ENCODE results near the gene VCP. TPM values are rescaled to one million over a fixed set of nuclear protein-coding genes. Genes with fewer than 3 reads are reported as not detected.

VCP gene
- total RNA-seq, 4 donors from 2014 or later = 134 to 190 (median 149) TPM

DNA sequence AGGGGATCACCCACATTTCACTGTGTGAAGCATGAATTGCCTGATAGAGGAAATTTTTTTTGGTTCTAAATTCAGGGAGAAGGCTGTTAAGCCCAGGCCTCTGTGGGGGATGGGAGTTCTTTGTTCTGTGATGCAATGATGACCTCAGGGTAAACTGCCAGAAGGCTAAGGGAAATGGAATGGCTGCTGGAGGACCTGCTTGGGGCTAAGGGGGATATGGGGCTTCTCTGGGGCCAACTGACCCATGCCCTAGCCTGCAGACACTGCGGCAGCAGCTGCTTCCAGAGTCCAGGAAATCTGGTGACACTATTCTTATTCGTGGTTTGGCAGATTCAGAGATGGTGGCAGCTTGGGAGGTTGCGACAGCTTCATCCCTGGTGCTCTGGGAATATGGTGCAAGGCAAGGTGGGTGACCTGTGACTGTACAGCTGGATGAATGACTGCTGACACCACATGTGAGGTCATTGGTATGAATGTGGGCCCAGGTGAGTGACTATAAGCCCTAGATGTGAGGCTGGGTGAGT is 30.3 kb downstream of the VCP start:
- TF ChIP-seq EP300 (IDR thresholded peaks at IDR 0.05) (peak in 1 of 2 donors; percentile 9), POLR2A (IDR thresholded peaks at IDR 0.05) (no peak)
- TF ChIP-seq, protein P1, sequence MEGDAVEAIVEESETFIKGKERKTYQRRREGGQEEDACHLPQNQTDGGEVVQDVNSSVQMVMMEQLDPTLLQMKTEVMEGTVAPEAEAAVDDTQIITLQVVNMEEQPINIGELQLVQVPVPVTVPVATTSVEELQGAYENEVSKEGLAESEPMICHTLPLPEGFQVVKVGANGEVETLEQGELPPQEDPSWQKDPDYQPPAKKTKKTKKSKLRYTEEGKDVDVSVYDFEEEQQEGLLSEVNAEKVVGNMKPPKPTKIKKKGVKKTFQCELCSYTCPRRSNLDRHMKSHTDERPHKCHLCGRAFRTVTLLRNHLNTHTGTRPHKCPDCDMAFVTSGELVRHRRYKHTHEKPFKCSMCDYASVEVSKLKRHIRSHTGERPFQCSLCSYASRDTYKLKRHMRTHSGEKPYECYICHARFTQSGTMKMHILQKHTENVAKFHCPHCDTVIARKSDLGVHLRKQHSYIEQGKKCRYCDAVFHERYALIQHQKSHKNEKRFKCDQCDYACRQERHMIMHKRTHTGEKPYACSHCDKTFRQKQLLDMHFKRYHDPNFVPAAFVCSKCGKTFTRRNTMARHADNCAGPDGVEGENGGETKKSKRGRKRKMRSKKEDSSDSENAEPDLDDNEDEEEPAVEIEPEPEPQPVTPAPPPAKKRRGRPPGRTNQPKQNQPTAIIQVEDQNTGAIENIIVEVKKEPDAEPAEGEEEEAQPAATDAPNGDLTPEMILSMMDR (IDR thresholded peaks at IDR 0.05) = no peak

DNA sequence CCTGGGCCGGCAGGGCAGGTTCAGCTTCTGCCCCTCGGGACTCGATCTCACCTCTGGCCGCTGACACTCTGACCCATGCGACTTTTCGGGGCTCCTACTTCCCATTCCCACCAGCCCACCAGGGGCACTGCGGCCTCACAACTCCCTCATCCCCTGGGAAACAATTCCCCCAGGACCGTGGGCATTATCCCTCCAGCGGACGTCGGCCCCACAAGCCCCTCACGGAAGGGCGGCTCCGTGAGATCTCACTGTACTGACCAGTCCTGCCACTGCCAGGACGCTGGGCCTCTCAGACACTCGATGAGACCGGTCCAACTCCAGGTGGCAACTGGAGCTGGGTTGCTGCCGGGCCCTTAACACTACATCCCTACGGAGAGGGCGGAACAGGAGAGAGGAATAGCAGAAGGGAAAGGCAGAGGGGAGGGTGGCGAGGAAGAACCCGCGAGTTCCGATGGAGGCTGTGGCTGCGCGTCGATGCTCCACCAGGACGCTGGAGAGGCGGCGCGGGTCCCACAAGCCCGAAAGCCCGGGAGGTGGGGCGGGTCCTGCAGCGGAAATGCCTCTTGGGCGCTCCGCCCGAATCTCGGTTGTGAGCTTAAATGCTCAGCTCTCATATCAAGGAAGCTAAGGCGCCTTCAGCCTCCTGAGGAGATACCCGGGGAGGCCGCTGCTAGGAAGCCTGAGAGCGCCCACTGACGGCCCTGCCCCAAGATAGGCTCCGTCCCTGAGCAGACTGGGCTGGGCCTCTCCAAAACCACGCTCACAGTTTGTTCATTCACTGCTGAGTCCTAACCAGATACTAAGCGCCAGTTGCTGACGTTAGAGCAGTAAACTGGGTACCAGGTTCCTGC is 36.3 kb downstream of the VCP start:
- no peaks in the 10 kb centered on the region for H3K27me3 ChIP-seq
- H3K4me1 ChIP-seq = peaks cover 0 to 4% (median 0%) of the 10 kb centered on the region in 4 donors
- WGBS, 2 donors = 36 to 45% methylated on average over 47 to 48 of the region's 48 CpGs
- H3K4me3 ChIP-seq = peak overlapping the region in 3 of 4 donors; percentile 9 to 39 (median 32)
- peak overlapping the region in 1 of 4 donors; percentile 23 for H3K27ac ChIP-seq
- peaks cover 0 to 41% (median 0%) of the 10 kb centered on the region in 3 donors for H3K36me3 ChIP-seq
- no peak for DNase-seq (ENCODE audit: low spot score in 2 of 2)
- TF ChIP-seq EP300 (IDR thresholded peaks at IDR 0.05) (no peak), POLR2A (IDR thresholded peaks at IDR 0.05) (no peak)
- TF ChIP-seq, protein P1 (IDR thresholded peaks at IDR 0.05) = no peak
- no peaks in the 10 kb centered on the region for H3K9me3 ChIP-seq

More for the DNA sequence above, 30.3 kb downstream of the VCP start:
- DNase-seq (ENCODE audit: low spot score in 2 of 2) = peak in 1 of 2 donors; percentile 23
- Histone ChIP-seq H3K9me3 (no peaks in the 10 kb centered on the region), H3K27ac (no peak overlapping the region), H3K36me3 (peaks cover 0 to 51% (median 0%) of the 10 kb centered on the region in 3 donors), H3K4me1 (peaks cover 0 to 3% (median 0%) of the 10 kb centered on the region in 4 donors), H3K27me3 (no peaks in the 10 kb centered on the region), H3K4me3 (no peak overlapping the region)
- WGBS, 2 donors = 74 to 80% methylated on average over 2 to 3 of the region's 3 CpGs

DNA sequence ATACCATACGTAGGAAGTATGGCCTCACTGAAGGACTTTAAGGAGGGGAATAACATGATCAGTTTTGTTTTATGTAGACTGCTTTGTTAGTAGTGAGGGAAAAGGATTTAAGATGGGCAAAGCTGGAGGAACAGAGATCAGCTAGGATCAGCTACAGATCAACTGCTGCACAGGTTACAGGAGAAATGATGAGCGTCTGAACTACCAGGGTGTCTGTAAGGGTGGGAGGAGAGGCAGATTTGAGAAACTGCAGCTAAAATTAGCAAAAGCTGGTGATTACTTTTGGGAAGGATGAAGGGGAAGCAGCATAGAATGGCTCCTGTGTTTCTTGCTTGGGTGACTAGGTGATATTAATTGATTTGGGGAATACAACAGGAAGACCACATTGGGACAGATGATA is 39.3 kb downstream of the VCP start:
- DNase-seq (ENCODE audit: low spot score in 2 of 2) = no peak
- H3K9me3 ChIP-seq = no peaks in the 10 kb centered on the region
- H3K27me3 ChIP-seq = no peaks in the 10 kb centered on the region
- H3K27ac ChIP-seq = no peak overlapping the region
- no peak overlapping the region for H3K4me3 ChIP-seq
- TF ChIP-seq POLR2A (IDR thresholded peaks at IDR 0.05) (no peak), EP300 (IDR thresholded peaks at IDR 0.05) (no peak)
- TF ChIP-seq, protein P1 (IDR thresholded peaks at IDR 0.05) = no peak
- peaks cover 0 to 47% (median 0%) of the 10 kb centered on the region in 3 donors for H3K36me3 ChIP-seq
- peaks cover 0 to 4% (median 0%) of the 10 kb centered on the region in 4 donors for H3K4me1 ChIP-seq
- 88 to 89% methylated on average over 2 of the region's 2 CpGs for WGBS, 2 donors

DNA sequence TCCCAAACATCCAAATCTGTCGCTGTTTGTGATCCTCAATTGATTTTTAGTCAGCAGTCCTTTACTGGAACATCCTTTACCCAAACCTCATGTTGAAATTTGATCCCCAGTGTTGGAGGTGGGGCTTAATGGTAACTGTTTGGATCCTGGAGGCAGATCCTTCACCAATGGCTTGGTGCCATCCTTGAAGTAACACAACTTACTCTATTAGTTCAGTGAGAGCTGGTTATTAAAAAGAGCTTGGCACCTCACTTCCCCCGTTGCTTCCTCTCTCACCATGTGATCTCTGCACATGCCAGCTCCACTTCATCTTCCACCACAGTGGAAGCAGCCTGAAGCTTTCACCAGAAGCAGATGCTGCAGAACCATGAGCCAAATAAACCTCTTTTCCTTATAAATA is 42.6 kb downstream of the VCP start:
- no peak for DNase-seq (ENCODE audit: low spot score in 2 of 2)
- peaks cover 0 to 30% (median 0%) of the 10 kb centered on the region in 3 donors for H3K36me3 ChIP-seq
- H3K27me3 ChIP-seq = no peaks in the 10 kb centered on the region
- no peak overlapping the region for H3K27ac ChIP-seq
- H3K4me1 ChIP-seq = peaks cover 0 to 5% (median 0%) of the 10 kb centered on the region in 4 donors
- no peak overlapping the region for H3K4me3 ChIP-seq
- no peaks in the 10 kb centered on the region for H3K9me3 ChIP-seq
- 68 to 82% methylated on average over 2 of the region's 2 CpGs for WGBS, 2 donors
- TF ChIP-seq, protein P1 (IDR thresholded peaks at IDR 0.05) = no peak
- TF ChIP-seq POLR2A (IDR thresholded peaks at IDR 0.05) (no peak), EP300 (IDR thresholded peaks at IDR 0.05) (no peak)

DNA sequence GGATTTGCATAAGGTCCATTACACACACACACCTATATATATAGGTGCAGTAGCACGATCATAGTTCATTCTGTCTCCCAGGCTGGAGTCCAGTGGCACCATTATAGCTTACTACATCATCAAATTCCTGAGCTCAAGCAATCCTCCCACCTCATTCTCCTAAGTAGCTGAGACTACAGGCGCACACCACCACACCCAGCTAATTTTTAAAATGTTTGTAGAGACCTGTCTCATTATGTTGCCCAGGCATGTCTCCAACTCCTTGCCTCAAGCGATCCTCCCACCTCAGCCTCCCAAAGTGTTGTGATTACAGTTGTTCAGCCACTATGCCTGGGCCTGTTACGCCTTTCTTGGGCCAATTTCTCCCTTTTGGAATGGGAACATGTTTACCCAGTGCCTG is 43.2 kb downstream of the VCP start:
- peaks cover 0 to 5% (median 0%) of the 10 kb centered on the region in 4 donors for H3K4me1 ChIP-seq
- no peaks in the 10 kb centered on the region for H3K27me3 ChIP-seq
- 74 to 91% methylated on average over 4 of the region's 4 CpGs for WGBS, 2 donors
- peaks cover 0 to 30% (median 0%) of the 10 kb centered on the region in 3 donors for H3K36me3 ChIP-seq
- no peak overlapping the region for H3K4me3 ChIP-seq
- no peak for DNase-seq (ENCODE audit: low spot score in 2 of 2)
- no peak overlapping the region for H3K27ac ChIP-seq
- TF ChIP-seq, protein P1 (IDR thresholded peaks at IDR 0.05) = no peak
- TF ChIP-seq EP300 (IDR thresholded peaks at IDR 0.05) = no peak
- no peak for TF ChIP-seq POLR2A (IDR thresholded peaks at IDR 0.05)
- H3K9me3 ChIP-seq = no peaks in the 10 kb centered on the region

All from tibial nerve (tissue), 4 donors.